ENCODE measurements around the gene TAS2R14. TPM values are rescaled to one million over a fixed set of nuclear protein-coding genes. Genes with fewer than 3 reads are reported as not detected.

The TAS2R14 gene
- total RNA-seq, 6 experiments from 2014 or later: 1.1 to 1.6 (median 1.5) TPM

GRCh38 chr12:10910380-10910779, 28.7 kb downstream of the TAS2R14 start:
- Mint-ChIP-seq H3K9me3 (no peaks in the 10 kb centered on the region), H3K27ac (no peak overlapping the region), H3K4me3 (no peak overlapping the region), H3K27me3 (ENCODE audit: insufficient read depth) (no peaks in the 10 kb centered on the region), H3K4me1 (ENCODE audit: low read depth) (no peaks in the 10 kb centered on the region), H3K36me3 (ENCODE audit: low read depth) (peaks cover 5% of the 10 kb centered on the region)
- DNase-seq: no peak
- no peak for TF ChIP-seq CTCF (IDR thresholded peaks at IDR 0.05)

GRCh38 chr12:10909462-10909861, 29.6 kb downstream of the TAS2R14 start, which contains the start of gene TAS2R13:
Gene TAS2R13, minus strand, starts transcription at chr12:10909562. Its CDS starts 264 bp downstream, at chr12:10909298.
- Mint-ChIP-seq H3K27ac (no peak within 1 kb of the TSS), H3K36me3 (ENCODE audit: low read depth) (peaks cover 13% of the 10 kb centered on the region), H3K4me3 (no peak within 1 kb of the TSS), H3K4me1 (ENCODE audit: low read depth) (no peaks in the 10 kb centered on the region), H3K9me3 (peaks cover 8% of the 10 kb centered on the region), H3K27me3 (ENCODE audit: insufficient read depth) (no peaks in the 10 kb centered on the region)
- TF ChIP-seq CTCF (IDR thresholded peaks at IDR 0.05): no peak
- DNase-seq: no peak

GRCh38 chr12:10904686-10905085, 34.4 kb downstream of the TAS2R14 start:
- Mint-ChIP-seq H3K4me1 (ENCODE audit: low read depth) (no peaks in the 10 kb centered on the region), H3K4me3 (no peak overlapping the region), H3K9me3 (peaks cover 29% of the 10 kb centered on the region), H3K27me3 (ENCODE audit: insufficient read depth) (no peaks in the 10 kb centered on the region), H3K36me3 (ENCODE audit: low read depth) (peaks cover 29% of the 10 kb centered on the region), H3K27ac (no peak overlapping the region)
- DNase-seq: no peak
- TF ChIP-seq CTCF (IDR thresholded peaks at IDR 0.05): no peak

GRCh38 chr12:10901427-10901826, 37.6 kb downstream of the TAS2R14 start:
- no peak overlapping the region for H3K4me3 Mint-ChIP-seq
- H3K27me3 Mint-ChIP-seq (ENCODE audit: insufficient read depth): no peaks in the 10 kb centered on the region; the same call in 1 of the 2 replicates
- TF ChIP-seq CTCF (IDR thresholded peaks at IDR 0.05): no peak; the same call in 1 of the 2 replicates
- DNase-seq: no peak
- H3K36me3 Mint-ChIP-seq (ENCODE audit: low read depth): peaks cover 25% of the 10 kb centered on the region
- peaks cover 29% of the 10 kb centered on the region for H3K9me3 Mint-ChIP-seq
- H3K27ac Mint-ChIP-seq: no peak overlapping the region
- no peaks in the 10 kb centered on the region for H3K4me1 Mint-ChIP-seq (ENCODE audit: low read depth)

GRCh38 chr12:10900972-10901371, 38.1 kb downstream of the TAS2R14 start:
- Mint-ChIP-seq H3K36me3 (ENCODE audit: low read depth) (peaks cover 24% of the 10 kb centered on the region), H3K27me3 (ENCODE audit: insufficient read depth) (no peaks in the 10 kb centered on the region; the same call in 1 of the 2 replicates), H3K4me3 (no peak overlapping the region), H3K27ac (no peak overlapping the region), H3K4me1 (ENCODE audit: low read depth) (no peaks in the 10 kb centered on the region), H3K9me3 (peaks cover 29% of the 10 kb centered on the region)
- no peak for TF ChIP-seq CTCF (IDR thresholded peaks at IDR 0.05)
- no peak for DNase-seq

GRCh38 chr12:10900530-10900929, 38.5 kb downstream of the TAS2R14 start:
- peaks cover 29% of the 10 kb centered on the region for H3K9me3 Mint-ChIP-seq
- no peak for TF ChIP-seq CTCF (IDR thresholded peaks at IDR 0.05)
- no peak overlapping the region for H3K27ac Mint-ChIP-seq
- no peak overlapping the region for H3K4me3 Mint-ChIP-seq
- no peak for DNase-seq
- H3K36me3 Mint-ChIP-seq (ENCODE audit: low read depth): peaks cover 24% of the 10 kb centered on the region
- H3K27me3 Mint-ChIP-seq (ENCODE audit: insufficient read depth): no peaks in the 10 kb centered on the region; the same call in 1 of the 2 replicates
- H3K4me1 Mint-ChIP-seq (ENCODE audit: low read depth): no peaks in the 10 kb centered on the region
